Measurements from ENCODE around the gene TARDBP.
"Not testable (repeated sequence)": the region's sequence is repeated elsewhere in the genome, so short reads cannot be mapped to it uniquely, and the experiment has no call there.

The TARDBP gene

DNA sequence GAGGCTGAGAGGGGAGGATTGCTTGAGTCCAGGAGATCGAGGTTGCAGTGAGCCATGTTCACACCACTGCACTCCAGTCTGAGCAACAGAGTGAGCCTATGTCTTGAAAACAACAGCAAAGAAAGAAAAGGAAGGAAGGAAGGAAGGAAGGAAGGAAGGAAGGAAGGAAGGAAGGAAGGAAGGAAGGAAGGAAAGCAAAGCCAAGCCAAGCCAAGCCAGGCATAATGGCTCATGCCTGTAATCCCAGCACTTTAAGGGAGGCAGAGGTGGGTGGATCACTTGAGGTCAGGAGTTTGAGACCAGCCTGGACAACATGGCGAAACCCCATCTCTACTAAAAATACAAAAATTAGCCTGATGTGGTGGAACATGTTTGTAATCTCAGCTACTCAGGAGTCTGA, 20.4 kb upstream of the TARDBP start:
- not testable (repeated sequence) for DNase-seq (ENCODE audit: low read depth in 2 of 3, low spot score in 2 of 3)

- DNase-seq (ENCODE audit: low read depth in 2 of 3, low spot score in 2 of 3) = no peak
These were observed 19.6 kb upstream of the TARDBP start for GRCh38 chr1:10992864-10993263.

GRCh38 chr1:10996100-10996499, 16.4 kb upstream of the TARDBP start:
- DNase-seq (ENCODE audit: low read depth in 2 of 3, low spot score in 2 of 3) = no peak

- no peak for DNase-seq (ENCODE audit: low read depth in 2 of 3, low spot score in 2 of 3)
These were observed 11.9 kb upstream of the TARDBP start for GRCh38 chr1:11000526-11000925.

DNA sequence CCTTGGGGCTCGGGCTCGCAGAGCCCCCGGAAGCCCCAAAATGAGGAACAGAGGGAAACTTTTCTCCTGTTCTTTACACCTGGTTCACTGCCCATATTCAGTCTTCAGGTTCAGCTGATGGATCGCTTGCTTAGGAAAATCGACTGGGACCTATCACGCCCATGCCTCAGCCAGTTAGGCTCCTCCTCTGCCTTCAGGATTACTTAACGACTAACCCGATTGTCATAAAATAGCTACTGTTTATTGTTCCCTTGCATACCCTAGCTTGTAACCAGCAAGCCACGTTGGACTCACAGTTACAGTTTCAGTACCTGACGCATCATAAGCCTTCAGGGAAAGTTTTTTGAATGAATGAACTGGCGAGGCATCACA, 692 bp downstream of the TARDBP start:
- DNase-seq (ENCODE audit: low read depth in 2 of 3, low spot score in 2 of 3) = no peak

DNA sequence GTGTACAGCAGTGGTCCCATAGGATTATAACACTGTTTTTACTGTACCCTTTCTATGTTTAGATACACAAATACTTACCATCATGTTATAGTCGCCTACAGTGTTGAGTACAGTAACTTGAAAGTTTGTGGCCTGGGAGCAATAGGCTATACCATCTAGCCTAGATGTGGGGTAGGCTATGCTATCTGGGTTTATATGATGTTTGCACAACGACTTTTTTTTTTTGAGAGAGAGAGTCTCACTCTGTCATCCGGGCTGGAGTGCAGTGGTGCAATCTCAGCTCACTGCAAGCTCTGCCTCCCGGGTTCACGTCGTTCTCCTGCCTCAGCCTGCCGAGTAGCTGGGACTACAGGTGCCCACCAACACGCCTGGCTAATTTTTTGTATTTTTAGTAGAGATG, 6.9 kb downstream of the TARDBP start:
- not testable (repeated sequence) for DNase-seq (ENCODE audit: low read depth in 2 of 3, low spot score in 2 of 3)

DNA sequence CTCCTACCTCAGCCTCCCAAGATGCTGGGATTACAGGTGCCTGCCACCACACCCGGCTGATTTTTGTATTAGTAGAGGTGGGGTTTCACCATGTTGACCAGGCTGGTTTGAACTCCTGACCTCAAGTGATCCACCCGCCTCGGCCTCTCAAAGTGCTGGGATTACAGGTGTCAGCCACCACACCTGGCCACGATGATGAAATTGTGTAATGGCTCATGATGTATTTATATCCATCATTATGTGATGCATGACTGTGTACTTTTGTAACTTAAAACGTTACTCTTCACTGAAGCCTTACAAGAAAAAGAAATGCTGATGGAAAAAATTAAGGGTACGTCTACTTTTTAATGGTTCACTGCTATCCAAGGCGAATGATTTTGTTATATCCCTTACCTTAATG, 7.5 kb downstream of the TARDBP start:
- DNase-seq (ENCODE audit: low read depth in 2 of 3, low spot score in 2 of 3) = no peak

DNA sequence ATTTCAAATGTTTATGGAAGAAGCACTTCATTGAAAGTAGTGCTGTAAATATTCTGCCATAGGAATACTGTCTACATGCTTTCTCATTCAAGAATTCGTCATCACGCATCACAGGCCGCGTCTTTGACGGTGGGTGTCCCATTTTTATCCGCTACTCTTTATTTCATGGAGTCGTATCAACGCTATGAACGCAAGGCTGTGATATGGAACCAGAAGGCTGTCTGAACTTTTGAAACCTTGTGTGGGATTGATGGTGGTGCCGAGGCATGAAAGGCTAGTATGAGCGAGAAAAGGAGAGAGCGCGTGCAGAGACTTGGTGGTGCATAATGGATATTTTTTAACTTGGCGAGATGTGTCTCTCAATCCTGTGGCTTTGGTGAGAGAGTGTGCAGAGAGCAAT, 10.7 kb downstream of the TARDBP start:
- no peak for DNase-seq (ENCODE audit: low read depth in 2 of 3, low spot score in 2 of 3)

- no peak for DNase-seq (ENCODE audit: low read depth in 2 of 3, low spot score in 2 of 3)
These were observed 11.9 kb downstream of the TARDBP start for GRCh38 chr1:11024154-11024873.

DNA sequence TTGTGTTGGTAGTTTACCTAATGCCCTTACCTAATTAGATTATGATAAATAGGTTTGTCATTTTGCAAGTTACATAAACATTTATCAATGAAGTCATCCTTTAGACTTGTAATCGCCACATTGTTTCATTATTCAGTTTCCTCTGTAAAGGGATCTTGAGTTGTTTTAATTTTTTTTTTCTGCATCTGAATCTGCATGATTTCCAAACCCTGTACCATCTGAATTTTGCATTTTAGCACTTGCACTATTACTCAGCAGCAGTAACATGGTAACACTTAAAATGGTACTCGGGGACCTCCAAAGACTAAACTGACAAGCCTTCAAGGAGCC, 12.4 kb downstream of the TARDBP start:
- no peak for DNase-seq (ENCODE audit: low read depth in 2 of 3, low spot score in 2 of 3)

GRCh38 chr1:11025618-11026017, 13.2 kb downstream of the TARDBP start:
- no peak for DNase-seq (ENCODE audit: low read depth in 2 of 3, low spot score in 2 of 3)

GRCh38 chr1:11026052-11026451, 13.6 kb downstream of the TARDBP start:
- no peak for DNase-seq (ENCODE audit: low read depth in 2 of 3, low spot score in 2 of 3)

GRCh38 chr1:11026903-11027302, 14.4 kb downstream of the TARDBP start:
- DNase-seq (ENCODE audit: low read depth in 2 of 3, low spot score in 2 of 3) = no peak

DNA sequence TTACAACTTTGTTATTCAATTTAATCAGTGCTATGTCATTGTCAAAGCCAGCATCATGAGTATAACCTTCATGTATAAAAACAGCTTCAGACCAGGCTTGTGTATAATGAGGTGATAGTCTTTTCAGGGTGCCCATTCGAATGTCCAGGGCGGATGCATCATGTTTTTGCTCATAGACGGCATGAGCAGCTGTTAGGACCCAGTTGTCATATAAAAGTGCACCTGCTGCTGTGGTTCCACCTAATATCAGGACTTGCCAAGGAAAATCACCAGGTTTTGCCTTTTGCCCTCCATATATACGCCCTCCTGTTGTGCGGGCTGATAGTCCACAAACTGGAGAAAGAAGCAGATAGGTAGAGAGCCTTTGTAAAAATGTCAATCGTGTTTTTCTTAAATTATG, 14.9 kb downstream of the TARDBP start:
- DNase-seq (ENCODE audit: low read depth in 2 of 3, low spot score in 2 of 3) = no peak

GRCh38 chr1:11028018-11028417, 15.6 kb downstream of the TARDBP start:
- DNase-seq (ENCODE audit: low read depth in 2 of 3, low spot score in 2 of 3) = no peak

DNA sequence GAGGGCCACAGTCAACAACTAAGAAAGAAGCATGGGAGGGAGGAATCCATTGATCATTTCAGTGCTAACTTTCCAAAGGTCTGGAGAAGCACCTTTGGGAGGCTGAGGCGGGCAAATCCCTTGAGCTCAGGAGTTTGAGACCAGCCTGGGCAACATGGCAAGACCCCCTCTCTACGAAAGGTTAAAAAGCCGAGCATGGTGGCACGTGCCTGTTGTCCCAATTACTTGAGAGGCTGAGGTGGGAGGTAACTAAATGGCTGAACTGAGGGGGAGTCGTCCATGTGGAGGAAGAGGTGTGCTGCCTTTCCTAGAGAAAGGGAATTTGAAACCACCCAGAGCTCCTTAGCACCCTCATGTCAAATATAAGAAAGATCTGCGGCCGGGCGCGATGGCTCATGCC, 18.4 kb downstream of the TARDBP start:
- DNase-seq (ENCODE audit: low read depth in 2 of 3, low spot score in 2 of 3) = no peak

DNA sequence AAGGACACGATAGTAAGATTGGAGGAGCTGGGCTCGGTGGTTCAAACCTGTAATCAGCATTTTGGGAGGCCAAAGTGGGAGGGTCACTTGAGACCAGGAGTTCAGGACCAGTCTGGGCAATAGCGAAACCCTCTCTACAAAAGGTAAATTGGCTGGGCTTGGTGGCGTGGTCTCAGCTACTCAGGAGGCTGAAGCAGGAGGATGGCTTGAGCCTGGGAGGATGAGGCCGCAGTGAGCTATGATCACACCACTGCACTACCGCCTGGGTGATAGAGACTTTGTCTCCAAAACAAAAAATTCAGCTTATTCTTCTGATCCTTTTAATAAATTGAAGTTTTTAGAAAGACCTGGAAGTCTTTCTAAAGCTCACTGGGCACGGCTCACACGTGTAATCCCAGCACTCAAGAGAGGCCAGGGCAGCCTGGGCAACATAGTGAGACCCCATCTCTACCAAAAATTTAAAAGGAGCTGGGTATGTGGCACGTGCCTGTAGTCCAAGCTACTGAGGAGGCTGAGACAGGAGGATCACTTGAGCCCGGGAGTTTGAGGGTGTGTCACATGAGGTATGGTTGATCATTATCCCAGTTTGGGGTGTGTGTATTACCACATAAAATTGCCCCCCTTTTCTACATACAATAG, 19.3 kb downstream of the TARDBP start:
- DNase-seq (ENCODE audit: low read depth in 2 of 3, low spot score in 2 of 3) = no peak

- not testable (repeated sequence) for DNase-seq (ENCODE audit: low read depth in 2 of 3, low spot score in 2 of 3)
These were observed 24.7 kb downstream of the TARDBP start for GRCh38 chr1:11037019-11037739.

GRCh38 chr1:11037740-11038182, 25.3 kb downstream of the TARDBP start:
- DNase-seq (ENCODE audit: low read depth in 2 of 3, low spot score in 2 of 3) = peak; percentile 59 to 90 (median 86)

GRCh38 chr1:11039351-11040104, 27.1 kb downstream of the TARDBP start:
- DNase-seq (ENCODE audit: low read depth in 2 of 3, low spot score in 2 of 3) = no peak

DNA sequence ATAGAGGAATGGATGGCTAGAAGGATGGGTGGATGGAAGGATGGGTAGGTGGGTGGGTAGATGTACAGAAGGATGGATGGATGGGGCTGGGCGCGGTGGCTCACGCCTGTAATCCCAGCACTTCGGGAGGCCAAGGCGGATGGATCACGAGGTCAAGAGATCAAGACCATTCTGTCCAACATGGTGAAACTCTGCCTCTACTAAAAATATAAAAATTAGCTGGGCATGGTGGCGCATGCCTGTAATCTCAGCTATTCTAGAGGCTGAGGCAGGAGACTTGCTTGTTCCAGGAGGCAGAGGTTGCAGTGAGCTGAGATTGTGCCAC, 27.6 kb downstream of the TARDBP start:
- DNase-seq (ENCODE audit: low read depth in 2 of 3, low spot score in 2 of 3) = not testable (repeated sequence)

DNA sequence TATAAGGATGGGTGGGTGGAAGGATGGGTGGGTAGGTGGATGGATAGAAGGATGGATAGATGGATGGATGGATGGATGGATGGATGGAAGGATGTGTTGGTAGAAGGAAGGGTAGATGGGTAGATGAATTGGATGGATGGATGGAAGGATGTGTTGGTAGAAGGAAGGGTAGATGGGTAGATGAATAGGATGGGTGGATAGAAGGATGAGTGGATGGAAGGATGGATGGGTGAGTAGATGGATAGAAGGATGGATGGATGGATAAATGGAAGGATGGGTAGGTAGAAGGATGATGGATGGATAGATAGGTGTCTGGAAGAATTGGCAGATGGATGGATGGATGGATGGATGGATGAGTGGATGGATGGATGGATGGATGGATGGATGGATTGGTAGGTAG, 28.6 kb downstream of the TARDBP start:
- no peak for DNase-seq (ENCODE audit: low read depth in 2 of 3, low spot score in 2 of 3)

Data from activated CD8-positive, alpha-beta memory T cell treated with anti-CD3 and anti-CD28 coated beads for 48 hours (primary cell).